GM11168 (cell line): Measurements from ENCODE around the gene ELANE.
"Not testable (repeated sequence)": the region's sequence is repeated elsewhere in the genome, so short reads cannot be mapped to it uniquely, and the experiment has no call there.

Experiments
- in situ Hi-C: fragments of 300-500 bp; cut with MboI; formaldehyde crosslinking; loops from one replicate; pipeline ENCODE4 v1.12.0; 2022; ENCODE audit warnings: low sequenced_read_pairs; ENCODE audit not compliant: unreplicated experiment

The ELANE gene

GRCh38 chr19:835210-835810 is 16.8 kb upstream of the ELANE start:
- in situ Hi-C loops, result no loop called here

- in situ Hi-C loops, result no loop called here
These were observed 11.4 kb upstream of the ELANE start, which contains the start of gene PRTN3 for GRCh38 chr19:840519-841206. PRTN3 (plus strand) TSS chr19:840999; CDS start chr19:841009, 10 bp downstream.

GRCh38 chr19:842802-843179 is 9.3 kb upstream of the ELANE start:
- in situ Hi-C loops, result not testable (repeated sequence)

GRCh38 chr19:843180-843835 is 8.8 kb upstream of the ELANE start:
- in situ Hi-C loops, result no loop called here

- in situ Hi-C loops, result no loop called here
These were observed 8.1 kb upstream of the ELANE start for GRCh38 chr19:843836-844545.

- in situ Hi-C loops, result no loop called here
These were observed 7.5 kb upstream of the ELANE start for GRCh38 chr19:844546-844971.

GRCh38 chr19:845707-846521 is 6.2 kb upstream of the ELANE start:
- in situ Hi-C loops, result no loop called here

- in situ Hi-C loops, result no loop called here
These were observed 3.6 kb upstream of the ELANE start for GRCh38 chr19:848386-848921.

GRCh38 chr19:849195-849594 is 2.9 kb upstream of the ELANE start:
- in situ Hi-C loops, result not testable (repeated sequence)

GRCh38 chr19:850221-850978 is 1.7 kb upstream of the ELANE start:
- in situ Hi-C loops, result no loop called here

- in situ Hi-C loops, result no loop called here
These were observed 1.1 kb upstream of the ELANE start for GRCh38 chr19:850979-851335.

- in situ Hi-C loops, result no loop called here
These were observed 997 bp downstream of the ELANE start for GRCh38 chr19:853014-853585.

GRCh38 chr19:853614-854220 is 1.6 kb downstream of the ELANE start:
- in situ Hi-C loops, result not testable (repeated sequence)

GRCh38 chr19:854549-854948 is 2.4 kb downstream of the ELANE start:
- in situ Hi-C loops, result no loop called here

GRCh38 chr19:855142-855541 is 3.0 kb downstream of the ELANE start:
- in situ Hi-C loops, result loop anchor here (5.0 kb wide), 1 partner anchor 67 kb away; no protein-coding TSS in a partner anchor

- in situ Hi-C loops, result loop anchor here (5.0 kb wide), 1 partner anchor 67 kb away; no protein-coding TSS in a partner anchor
These were observed 3.5 kb downstream of the ELANE start for GRCh38 chr19:855566-856120.

GRCh38 chr19:858284-858683 is 6.2 kb downstream of the ELANE start:
- in situ Hi-C loops, result loop anchor here (5.0 kb wide), 1 partner anchor 64 kb away; no protein-coding TSS in a partner anchor
